PC-3 (cell line): ENCODE measurements around the gene CHFR. TPM values are rescaled to one million over a fixed set of nuclear protein-coding genes. Genes with fewer than 3 reads are reported as not detected.
A peak's percentile ranks its signal among the peaks of the same experiment; 100 is the strongest.
"Not testable (repeated sequence)": the region's sequence is repeated elsewhere in the genome, so short reads cannot be mapped to it uniquely, and the experiment has no call there.

Experiments used
- ATAC-seq: fragments of 200-7000 bp; cut with Tn5 transposase; 2 replicates; pipeline ENCODE4 v1.9.1; 2020; ENCODE audit warnings: mild to moderate bottlenecking, moderate library complexity
- BruUV-seq: library from RNA; stranded (reverse); fragments of 400-500 nt; replicated peaks from 2 replicates; lab custom pipeline; 2021; lab: Mats Ljungman, UMichigan
- CTCF ChIA-PET: fragments of 300-600 bp; sonication (Branson Sonifier 250); formaldehyde crosslinking; loops from one replicate; lab custom pipeline; 2022; ENCODE audit warnings: antibody characterized with exemption; lab: Charles Lee
- POLR2A ChIA-PET: fragments of 300-600 bp; sonication (Branson Sonifier 250); formaldehyde crosslinking; loops from one replicate; lab custom pipeline; 2022; ENCODE audit warnings: antibody characterized with exemption; ENCODE audit not compliant: unreplicated experiment; lab: Charles Lee
- DNase-seq: peaks from one replicate; pipeline ENCODE4 v3.0.0-alpha.2; 2015
- H2AFZ ChIP-seq: fragments of 300-600 bp; sonication (generic); 2 replicates; pipeline ENCODE4 v1.6.0; 2016; ENCODE audit warnings: antibody characterized with exemption, low read length
- H3F3A ChIP-seq: fragments of 300-600 bp; sonication (generic); one replicate; pipeline ENCODE4 v1.6.0; 2017; ENCODE audit warnings: antibody characterized with exemption, low read length, control low read depth, mild to moderate bottlenecking; ENCODE audit not compliant: unreplicated experiment
- H3K27ac ChIP-seq: fragments of 300-600 bp; sonication (generic); 2 replicates; pipeline ENCODE4 v1.5.1; 2016; ENCODE audit warnings: mild to moderate bottlenecking, low read length
- H3K27me3 ChIP-seq: fragments of 300-600 bp; sonication (generic); 2 replicates; pipeline ENCODE4 v1.6.1; 2016; ENCODE audit warnings: low read length, mixed read lengths
- H3K36me3 ChIP-seq: fragments of 300-600 bp; sonication (generic); 2 replicates; pipeline ENCODE4 v1.6.1; 2016; ENCODE audit warnings: low read depth, mixed run types, low read length, mixed read lengths
- H3K4me1 ChIP-seq: fragments of 300-600 bp; sonication (generic); 2 replicates; pipeline ENCODE4 v1.5.1; 2016; ENCODE audit warnings: low read length; ENCODE audit not compliant: insufficient read depth
- H3K4me2 ChIP-seq: fragments of 300-600 bp; sonication (generic); 2 replicates; pipeline ENCODE4 v1.6.0; 2016; ENCODE audit warnings: low read length
- H3K4me3 ChIP-seq: fragments of 300-600 bp; sonication (generic); 2 replicates; pipeline ENCODE4 v1.5.1; 2016; ENCODE audit warnings: mild to moderate bottlenecking, low read length, mixed read lengths
- H3K79me2 ChIP-seq: fragments of 300-600 bp; sonication (generic); 2 replicates; pipeline ENCODE4 v1.6.1; 2017; ENCODE audit warnings: low read length, mixed read lengths
- H3K9ac ChIP-seq: fragments of 300-600 bp; sonication (generic); 2 replicates; pipeline ENCODE4 v1.6.0; 2016; ENCODE audit warnings: mild to moderate bottlenecking, low read length
- H3K9me2 ChIP-seq: fragments of 300-600 bp; sonication (generic); replicated peaks from 2 replicates; pipeline ENCODE4 v1.6.1; 2016; ENCODE audit warnings: mixed run types, low read length, mixed read lengths
- H3K9me3 ChIP-seq: fragments of 300-600 bp; sonication (generic); 2 replicates; pipeline ENCODE4 v1.6.1; 2016; ENCODE audit warnings: low read length, mixed read lengths
- H4K20me1 ChIP-seq: fragments of 300-600 bp; sonication (generic); 2 replicates; pipeline ENCODE4 v1.6.1; 2016; ENCODE audit warnings: low read length, mixed read lengths
- CTCF ChIP-seq: fragments of 300-600 bp; sonication (generic); conservative IDR thresholded peaks from 2 replicates; pipeline ENCODE4 v1.5.1; 2017; ENCODE audit warnings: antibody characterized with exemption, low read depth, mild to moderate bottlenecking, low read length
- EZH2 ChIP-seq: fragments of 300-600 bp; sonication (generic); IDR thresholded peaks from one replicate; pipeline ENCODE4 v1.6.1; 2017; ENCODE audit warnings: antibody characterized with exemption, mild to moderate bottlenecking, low read length; ENCODE audit not compliant: unreplicated experiment
- EZH2phosphoT487 ChIP-seq: fragments of 300-600 bp; sonication (generic); IDR thresholded peaks from 2 replicates; pipeline ENCODE4 v1.6.1; 2018; ENCODE audit warnings: mild to moderate bottlenecking, antibody characterized with exemption, low read length, borderline replicate concordance
- intact Hi-C: fragments of 100-400 bp; cut with micrococcal nuclease; formaldehyde crosslinking; loops from 2 replicates; pipeline ENCODE4 v1.9.0; 2023
- total RNA-seq: library from RNA; depleted of rRNA; stranded (reverse); fragments of >200 nt; gene quantifications from 2 replicates; pipeline ENCODE4 v1.2.3, GENCODE V29; 2014

CHFR gene
- total RNA-seq, 1 experiment from 2014 or later, result 23.3 TPM

- no peaks in the 10 kb centered on the region for H3F3A ChIP-seq
- no peaks in the 10 kb centered on the region for H3K9me2 ChIP-seq
- ChIA-PET CTCF (no interaction called here), POLR2A (no interaction called here)
- peak overlapping the region; percentile 88 for H3K4me2 ChIP-seq
- peak; percentile 52 for ATAC-seq
- H3K36me3 ChIP-seq, result peaks cover 9% of the 10 kb centered on the region; the same call in 1 of the 2 replicates
- no peak for DNase-seq
- BruUV-seq, result TSS peak; percentile 63
- no peaks in the 10 kb centered on the region for H3K9me3 ChIP-seq
- peaks cover 28% of the 10 kb centered on the region for H3K79me2 ChIP-seq
- peak overlapping the region; percentile 88 for H3K4me3 ChIP-seq
- peak overlapping the region; percentile 76 for H3K9ac ChIP-seq
- no peak overlapping the region for H3K27ac ChIP-seq
- no peaks in the 10 kb centered on the region for H4K20me1 ChIP-seq
- TF ChIP-seq EZH2 (no peak), CTCF (no peak), EZH2phosphoT487 (no peak)
- no peaks in the 10 kb centered on the region for H3K27me3 ChIP-seq
- intact Hi-C loops, result loop anchor here (1.0 kb wide), 1 partner anchor 21 kb away; no protein-coding TSS in a partner anchor
- H2AFZ ChIP-seq, result peak overlapping the region; percentile 65
- H3K4me1 ChIP-seq, result peaks cover 12% of the 10 kb centered on the region; the same call in 1 of the 2 replicates
Observed at GRCh38 chr12:132886529-132887477, 602 bp downstream of the CHFR start.

GRCh38 chr12:132881818-132882217, 5.6 kb downstream of the CHFR start:
- Histone ChIP-seq H3F3A (no peaks in the 10 kb centered on the region), H2AFZ (no peak overlapping the region), H4K20me1 (no peaks in the 10 kb centered on the region), H3K4me3 (no peak overlapping the region), H3K9me3 (no peaks in the 10 kb centered on the region), H3K4me2 (no peak overlapping the region), H3K36me3 (peaks cover 21% of the 10 kb centered on the region; the same call in 1 of the 2 replicates), H3K27ac (no peak overlapping the region), H3K27me3 (no peaks in the 10 kb centered on the region), H3K79me2 (peaks cover 39% of the 10 kb centered on the region), H3K9me2 (no peaks in the 10 kb centered on the region), H3K4me1 (0 out of 2 replicates have a peak, but pooled peaks cover 6% of the 10 kb centered on the region), H3K9ac (no peak overlapping the region)
- intact Hi-C loops, result no loop called here
- BruUV-seq, result no TSS peak
- CTCF ChIA-PET, result no interaction called here
- DNase-seq, result no peak
- TF ChIP-seq EZH2 (no peak), CTCF (no peak), EZH2phosphoT487 (no peak)
- no peak for ATAC-seq
- POLR2A ChIA-PET, result no interaction called here

- intact Hi-C loops, ATAC-seq, CTCF ChIA-PET: not testable (repeated sequence)
Observed at GRCh38 chr12:132874620-132875019, 12.8 kb downstream of the CHFR start.

More at GRCh38 chr12:132874620-132875019, 12.8 kb downstream of the CHFR start:
- H3K4me3 ChIP-seq, H3K79me2 ChIP-seq, H3K4me2 ChIP-seq, H3K27ac ChIP-seq, H3K9ac ChIP-seq, DNase-seq, H3K9me2 ChIP-seq, H4K20me1 ChIP-seq, H3K9me3 ChIP-seq, H3K4me1 ChIP-seq, H2AFZ ChIP-seq, POLR2A ChIA-PET, BruUV-seq, H3K27me3 ChIP-seq, H3F3A ChIP-seq: not testable (repeated sequence)
- peaks cover 23% of the 10 kb centered on the region for H3K36me3 ChIP-seq
